GM13977 (cell line): Measurements from ENCODE around the gene KRTAP5-3.
A peak's percentile ranks its signal among the peaks of the same experiment; 100 is the strongest.

ENCODE experiments used
- DNase-seq: peaks from one replicate; pipeline ENCODE4 v3.0.0; 2012; ENCODE audit warnings: low spot score
- in situ Hi-C: fragments of 300-500 bp; cut with MboI; formaldehyde crosslinking; loops from one replicate; pipeline ENCODE4 v1.12.0; 2022; ENCODE audit warnings: low sequenced_read_pairs, low pct_unique_long_range_greater_than_20kb, mixed read lengths, inconsistent platforms; ENCODE audit not compliant: unreplicated experiment
- TF ChIP-seq, protein P1 (sequence below): IDR thresholded peaks from 2 replicates; pipeline ENCODE4 v1.5.1; 2012; ENCODE audit warnings: mild to moderate bottlenecking, control low read depth; ENCODE audit not compliant: insufficient read depth; ENCODE audit errors: extremely low read depth, missing control alignments

Gene KRTAP5-3

DNA sequence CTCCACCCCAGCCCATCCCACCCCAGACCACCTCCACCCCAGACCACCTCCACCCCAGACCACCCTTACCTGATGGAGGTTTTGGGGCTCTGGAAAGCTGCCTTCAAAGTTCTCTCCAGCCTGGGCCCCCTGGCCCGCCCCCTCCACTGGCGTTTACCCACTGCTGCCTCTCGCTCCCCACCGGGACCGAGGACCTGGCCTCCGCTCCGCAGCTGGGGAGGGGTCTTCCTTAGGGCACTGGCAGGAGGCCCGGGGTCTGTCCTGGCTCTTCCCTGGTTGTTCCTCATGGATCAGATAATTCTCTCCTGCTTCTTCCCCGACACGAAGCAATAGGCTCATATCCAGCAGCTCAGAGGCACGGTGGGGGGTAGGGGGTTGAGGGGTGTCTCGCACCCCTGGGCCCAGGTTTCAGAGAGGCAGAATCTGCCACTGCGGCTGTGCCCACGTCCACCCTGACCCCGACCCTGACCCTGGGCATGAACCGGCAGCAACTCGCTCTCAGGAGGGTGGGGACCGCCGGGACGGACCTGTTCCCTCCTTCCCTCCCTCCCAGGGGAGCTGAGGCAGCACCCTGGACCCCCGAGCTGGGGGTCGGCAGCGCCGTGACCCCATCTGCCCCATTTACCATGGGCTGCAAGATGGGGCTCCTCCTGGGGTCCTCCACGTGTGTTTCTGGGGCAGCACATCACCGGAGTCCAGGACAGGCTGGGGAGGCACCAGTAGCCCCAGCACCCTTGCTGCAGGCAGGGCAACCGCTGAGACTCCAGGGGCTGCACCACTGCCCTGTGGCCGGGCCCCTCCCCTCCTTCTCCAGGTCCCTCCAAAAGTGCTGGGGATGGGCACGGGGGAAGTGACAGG lies 34.3 kb upstream of the KRTAP5-3 start:
- no peak for DNase-seq
- TF ChIP-seq, protein P1, sequence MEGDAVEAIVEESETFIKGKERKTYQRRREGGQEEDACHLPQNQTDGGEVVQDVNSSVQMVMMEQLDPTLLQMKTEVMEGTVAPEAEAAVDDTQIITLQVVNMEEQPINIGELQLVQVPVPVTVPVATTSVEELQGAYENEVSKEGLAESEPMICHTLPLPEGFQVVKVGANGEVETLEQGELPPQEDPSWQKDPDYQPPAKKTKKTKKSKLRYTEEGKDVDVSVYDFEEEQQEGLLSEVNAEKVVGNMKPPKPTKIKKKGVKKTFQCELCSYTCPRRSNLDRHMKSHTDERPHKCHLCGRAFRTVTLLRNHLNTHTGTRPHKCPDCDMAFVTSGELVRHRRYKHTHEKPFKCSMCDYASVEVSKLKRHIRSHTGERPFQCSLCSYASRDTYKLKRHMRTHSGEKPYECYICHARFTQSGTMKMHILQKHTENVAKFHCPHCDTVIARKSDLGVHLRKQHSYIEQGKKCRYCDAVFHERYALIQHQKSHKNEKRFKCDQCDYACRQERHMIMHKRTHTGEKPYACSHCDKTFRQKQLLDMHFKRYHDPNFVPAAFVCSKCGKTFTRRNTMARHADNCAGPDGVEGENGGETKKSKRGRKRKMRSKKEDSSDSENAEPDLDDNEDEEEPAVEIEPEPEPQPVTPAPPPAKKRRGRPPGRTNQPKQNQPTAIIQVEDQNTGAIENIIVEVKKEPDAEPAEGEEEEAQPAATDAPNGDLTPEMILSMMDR, result no peak
- in situ Hi-C loops, result no loop called here

- TF ChIP-seq, protein P1, result no peak
- in situ Hi-C loops, result no loop called here
- DNase-seq, result no peak
These were observed 32.8 kb upstream of the KRTAP5-3 start for GRCh38 chr11:1641096-1641495.

- in situ Hi-C loops, result no loop called here
- TF ChIP-seq, protein P1, result peak; percentile 85
- peak; percentile 75 for DNase-seq
These were observed 32.0 kb upstream of the KRTAP5-3 start for GRCh38 chr11:1640076-1640946.

- TF ChIP-seq, protein P1, result no peak
- in situ Hi-C loops, result no loop called here
- no peak for DNase-seq
These were observed 31.4 kb upstream of the KRTAP5-3 start for GRCh38 chr11:1639666-1640065.

DNA sequence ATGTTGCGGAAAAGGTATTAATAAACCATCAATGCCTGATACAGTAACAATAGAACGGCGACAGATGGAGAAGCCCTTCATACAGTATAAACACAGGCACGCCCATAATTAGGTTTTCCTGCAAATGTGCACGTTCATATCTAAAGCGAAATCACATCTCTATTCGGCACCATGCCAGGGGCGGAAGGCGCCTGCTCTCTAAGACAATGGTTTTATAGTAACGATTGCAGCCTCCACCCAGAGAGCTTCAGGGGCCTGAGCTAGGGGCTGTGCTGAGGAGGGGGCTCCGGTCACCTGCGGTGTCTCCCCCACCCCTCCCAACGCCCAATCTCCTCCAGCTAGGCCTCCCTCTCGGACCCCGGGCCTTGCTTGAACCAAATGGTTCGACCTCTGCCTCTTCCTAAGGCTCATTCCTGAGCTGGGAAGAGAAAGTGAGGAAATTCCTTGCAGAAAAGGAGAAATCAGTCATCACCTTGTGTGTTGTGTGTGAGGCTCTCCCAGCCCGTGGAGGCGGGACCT lies 30.9 kb upstream of the KRTAP5-3 start:
- TF ChIP-seq, protein P1, result no peak
- in situ Hi-C loops, result no loop called here
- DNase-seq, result no peak

DNA sequence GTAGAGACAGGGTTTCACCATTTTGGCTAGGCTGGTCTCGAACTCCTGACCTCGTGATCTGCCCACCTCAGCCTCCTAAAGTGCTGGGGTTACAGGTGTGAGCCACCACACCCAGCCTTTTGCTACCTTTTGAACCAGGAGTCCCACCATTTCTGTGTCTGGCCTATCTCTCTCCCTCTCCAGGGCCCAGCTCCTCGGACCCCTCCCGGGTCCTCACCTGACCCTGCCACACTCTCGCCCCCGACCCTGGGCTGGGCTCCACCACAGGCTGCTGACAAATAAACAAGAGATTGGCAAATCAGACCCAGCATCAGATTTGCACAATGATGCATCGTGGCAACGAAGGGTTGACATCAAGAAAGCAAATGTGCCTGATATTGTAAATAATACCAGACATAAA lies 30.1 kb upstream of the KRTAP5-3 start:
- DNase-seq, result no peak
- TF ChIP-seq, protein P1, result no peak
- in situ Hi-C loops, result no loop called here
